ENCODE measurements around the gene CCDC85B. TPM values are rescaled to one million over a fixed set of nuclear protein-coding genes. Genes with fewer than 3 reads are reported as not detected.

The CCDC85B gene
- total and polyA plus RNA-seq, 2 of the 13 experiments (the other 11 are each of a cell fraction or from before 2014, with no cell fraction given) = 8.2 to 19.5 TPM

DNA sequence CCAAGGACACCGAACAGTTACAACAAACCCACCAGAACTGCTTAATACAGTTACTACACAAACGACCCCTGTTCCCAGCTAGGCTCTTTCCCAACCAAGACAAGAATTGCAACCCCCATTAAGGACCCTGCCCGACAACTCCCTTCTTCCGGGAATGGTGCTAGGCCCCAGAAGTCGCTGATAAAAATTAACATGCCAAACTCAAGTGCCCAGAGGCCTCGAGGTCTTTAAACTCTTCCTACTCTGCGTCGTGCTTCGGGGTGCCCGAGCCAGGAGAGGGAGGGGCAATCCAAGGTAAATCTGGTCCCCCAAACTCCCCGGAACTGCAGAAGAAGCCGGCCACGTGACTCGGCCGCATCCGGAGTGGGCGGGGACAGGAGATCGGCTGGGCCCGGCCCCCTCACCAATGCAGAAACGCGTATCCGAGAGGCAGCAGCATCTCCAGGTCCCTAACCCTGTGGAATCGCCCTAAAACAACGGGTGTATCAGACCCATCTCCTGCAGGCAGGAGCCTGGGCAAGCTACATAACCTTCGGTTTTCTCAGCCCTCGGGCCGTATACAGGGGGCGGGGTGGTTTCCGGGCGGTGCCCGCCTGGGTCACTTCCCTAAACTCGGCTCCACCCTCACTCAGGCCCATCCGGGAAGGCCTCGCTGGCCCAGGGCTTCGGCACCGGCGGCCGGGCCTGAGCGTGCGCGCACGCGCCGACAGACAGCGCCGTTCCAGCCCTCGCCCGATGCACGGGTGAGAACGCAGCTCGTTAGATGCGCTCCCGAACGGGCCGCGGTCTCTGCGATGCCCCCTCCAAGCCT, 33.6 kb upstream of the CCDC85B start (continued):
- TF ChIP-seq ZNF652 (CRISPR knock-in tag; IDR thresholded peaks at IDR 0.05; ENCODE audit: borderline replicate concordance, low read depth) (no peak), TBX2 (CRISPR knock-in tag; IDR thresholded peaks at IDR 0.05; ENCODE audit: borderline replicate concordance) (no peak), ATF4 (CRISPR knock-in tag; IDR thresholded peaks at IDR 0.05) (no peak), KMT2B (CRISPR knock-in tag; IDR thresholded peaks at IDR 0.05) (peak; percentile 53; the same call in 1 of the 2 replicates), SNAI1 (CRISPR knock-in tag; IDR thresholded peaks at IDR 0.05; ENCODE audit: borderline replicate concordance) (no peak), ZNF737 (CRISPR knock-in tag; IDR thresholded peaks at IDR 0.05; ENCODE audit: borderline replicate concordance) (no peak), NR2F1 (CRISPR knock-in tag; IDR thresholded peaks at IDR 0.05) (no peak), ZNF713 (CRISPR knock-in tag; IDR thresholded peaks at IDR 0.05) (no peak), ZNF569 (CRISPR knock-in tag; IDR thresholded peaks at IDR 0.05; ENCODE audit: borderline replicate concordance) (no peak), ZNF776 (CRISPR knock-in tag; IDR thresholded peaks at IDR 0.05) (no peak), GPBP1L1 (CRISPR knock-in tag; IDR thresholded peaks at IDR 0.05) (no peak), CHD4 (IDR thresholded peaks at IDR 0.05; ENCODE audit: borderline replicate concordance, low read length) (no peak), TSC22D2 (CRISPR knock-in tag; IDR thresholded peaks at IDR 0.05; ENCODE audit: borderline replicate concordance) (peak; percentile 30; the same call in 1 of the 2 replicates), ZBTB20 (CRISPR knock-in tag; IDR thresholded peaks at IDR 0.05; ENCODE audit: borderline replicate concordance, low read depth) (no peak), MATR3 (CRISPR knock-in tag; IDR thresholded peaks at IDR 0.05) (no peak), ZSCAN30 (CRISPR knock-in tag; IDR thresholded peaks at IDR 0.05) (no peak)
- TF ChIP-seq, protein P1, sequence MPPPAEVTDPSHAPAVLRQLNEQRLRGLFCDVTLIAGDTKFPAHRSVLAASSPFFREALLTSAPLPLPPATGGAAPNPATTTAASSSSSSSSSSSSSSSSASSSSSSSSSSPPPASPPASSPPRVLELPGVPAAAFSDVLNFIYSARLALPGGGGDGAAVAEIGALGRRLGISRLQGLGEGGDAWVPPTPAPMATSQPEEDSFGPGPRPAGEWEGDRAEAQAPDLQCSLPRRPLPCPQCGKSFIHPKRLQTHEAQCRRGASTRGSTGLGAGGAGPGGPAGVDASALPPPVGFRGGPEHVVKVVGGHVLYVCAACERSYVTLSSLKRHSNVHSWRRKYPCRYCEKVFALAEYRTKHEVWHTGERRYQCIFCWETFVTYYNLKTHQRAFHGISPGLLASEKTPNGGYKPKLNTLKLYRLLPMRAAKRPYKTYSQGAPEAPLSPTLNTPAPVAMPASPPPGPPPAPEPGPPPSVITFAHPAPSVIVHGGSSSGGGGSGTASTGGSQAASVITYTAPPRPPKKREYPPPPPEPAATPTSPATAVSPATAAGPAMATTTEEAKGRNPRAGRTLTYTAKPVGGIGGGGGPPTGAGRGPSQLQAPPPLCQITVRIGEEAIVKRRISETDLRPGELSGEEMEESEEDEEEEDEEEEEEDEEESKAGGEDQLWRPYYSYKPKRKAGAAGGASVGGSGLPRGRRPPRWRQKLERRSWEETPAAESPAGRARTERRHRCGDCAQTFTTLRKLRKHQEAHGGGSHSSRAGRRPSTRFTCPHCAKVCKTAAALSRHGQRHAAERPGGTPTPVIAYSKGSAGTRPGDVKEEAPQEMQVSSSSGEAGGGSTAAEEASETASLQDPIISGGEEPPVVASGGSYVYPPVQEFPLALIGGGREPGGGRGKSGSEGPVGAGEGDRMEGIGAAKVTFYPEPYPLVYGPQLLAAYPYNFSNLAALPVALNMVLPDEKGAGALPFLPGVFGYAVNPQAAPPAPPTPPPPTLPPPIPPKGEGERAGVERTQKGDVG (CRISPR knock-in tag; IDR thresholded peaks at IDR 0.05; ENCODE audit: borderline replicate concordance) = no peak
- TF ChIP-seq, protein P2, sequence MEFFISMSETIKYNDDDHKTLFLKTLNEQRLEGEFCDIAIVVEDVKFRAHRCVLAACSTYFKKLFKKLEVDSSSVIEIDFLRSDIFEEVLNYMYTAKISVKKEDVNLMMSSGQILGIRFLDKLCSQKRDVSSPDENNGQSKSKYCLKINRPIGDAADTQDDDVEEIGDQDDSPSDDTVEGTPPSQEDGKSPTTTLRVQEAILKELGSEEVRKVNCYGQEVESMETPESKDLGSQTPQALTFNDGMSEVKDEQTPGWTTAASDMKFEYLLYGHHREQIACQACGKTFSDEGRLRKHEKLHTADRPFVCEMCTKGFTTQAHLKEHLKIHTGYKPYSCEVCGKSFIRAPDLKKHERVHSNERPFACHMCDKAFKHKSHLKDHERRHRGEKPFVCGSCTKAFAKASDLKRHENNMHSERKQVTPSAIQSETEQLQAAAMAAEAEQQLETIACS (CRISPR knock-in tag; IDR thresholded peaks at IDR 0.05) = no peak
- TF ChIP-seq, protein P3, sequence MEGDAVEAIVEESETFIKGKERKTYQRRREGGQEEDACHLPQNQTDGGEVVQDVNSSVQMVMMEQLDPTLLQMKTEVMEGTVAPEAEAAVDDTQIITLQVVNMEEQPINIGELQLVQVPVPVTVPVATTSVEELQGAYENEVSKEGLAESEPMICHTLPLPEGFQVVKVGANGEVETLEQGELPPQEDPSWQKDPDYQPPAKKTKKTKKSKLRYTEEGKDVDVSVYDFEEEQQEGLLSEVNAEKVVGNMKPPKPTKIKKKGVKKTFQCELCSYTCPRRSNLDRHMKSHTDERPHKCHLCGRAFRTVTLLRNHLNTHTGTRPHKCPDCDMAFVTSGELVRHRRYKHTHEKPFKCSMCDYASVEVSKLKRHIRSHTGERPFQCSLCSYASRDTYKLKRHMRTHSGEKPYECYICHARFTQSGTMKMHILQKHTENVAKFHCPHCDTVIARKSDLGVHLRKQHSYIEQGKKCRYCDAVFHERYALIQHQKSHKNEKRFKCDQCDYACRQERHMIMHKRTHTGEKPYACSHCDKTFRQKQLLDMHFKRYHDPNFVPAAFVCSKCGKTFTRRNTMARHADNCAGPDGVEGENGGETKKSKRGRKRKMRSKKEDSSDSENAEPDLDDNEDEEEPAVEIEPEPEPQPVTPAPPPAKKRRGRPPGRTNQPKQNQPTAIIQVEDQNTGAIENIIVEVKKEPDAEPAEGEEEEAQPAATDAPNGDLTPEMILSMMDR (CRISPR knock-in tag; IDR thresholded peaks at IDR 0.05) = no peak

Measured in HepG2 (cell line).